HEK293 (cell line): ENCODE data around the gene ANKRD11.

Experiments
- GFI1B ChIP-seq: fragments of 450-650 bp; formaldehyde crosslinking; IDR thresholded peaks from 2 replicates; pipeline ENCODE4 v1.5.1; 2016; ENCODE audit warnings: missing biosample characterization, missing genetic modification characterization
- GLI2 ChIP-seq: fragments of 450-650 bp; formaldehyde crosslinking; IDR thresholded peaks from 2 replicates; pipeline ENCODE4; 2017; ENCODE audit warnings: missing biosample characterization, missing genetic modification characterization, low read depth, borderline replicate concordance
- KLF1 ChIP-seq: fragments of 450-650 bp; formaldehyde crosslinking; IDR thresholded peaks from 2 replicates; pipeline ENCODE4 v1.5.1; 2016; ENCODE audit warnings: missing biosample characterization, missing genetic modification characterization
- KLF9 ChIP-seq: fragments of 450-650 bp; formaldehyde crosslinking; IDR thresholded peaks from 2 replicates; pipeline ENCODE4 v1.5.1; 2016; ENCODE audit warnings: missing biosample characterization, missing genetic modification characterization, low read depth
- MEIS1 ChIP-seq: sonication (generic); formaldehyde crosslinking; IDR thresholded peaks from 2 replicates; pipeline ENCODE4 v1.8.1; 2022; ENCODE audit warnings: missing genetic modification reagents, mild to moderate bottlenecking, borderline replicate concordance
- PRDM10 ChIP-seq: fragments of 450-650 bp; formaldehyde crosslinking; IDR thresholded peaks from 2 replicates; pipeline ENCODE4 v1.5.1; 2016; ENCODE audit warnings: missing biosample characterization, missing genetic modification characterization
- SCRT1 ChIP-seq: fragments of 450-650 bp; formaldehyde crosslinking; IDR thresholded peaks from 2 replicates; pipeline ENCODE4 v1.5.1; 2016; ENCODE audit warnings: missing biosample characterization, missing genetic modification characterization, borderline replicate concordance
- TRIM28 ChIP-seq: IDR thresholded peaks from 2 replicates; pipeline ENCODE4 v1.6.1; 2011; ENCODE audit warnings: low read length, control low read depth, borderline replicate concordance
- ZBTB11 ChIP-seq: fragments of 450-650 bp; formaldehyde crosslinking; conservative IDR thresholded peaks from 2 replicates; pipeline ENCODE4 v1.5.1; 2016; ENCODE audit warnings: low read depth, missing biosample characterization, missing genetic modification characterization
- ZBTB20 ChIP-seq: fragments of 450-650 bp; formaldehyde crosslinking; IDR thresholded peaks from 2 replicates; pipeline ENCODE4 v1.5.1; 2016; ENCODE audit warnings: missing biosample characterization, missing genetic modification characterization
- ZFP37 ChIP-seq: fragments of 450-650 bp; formaldehyde crosslinking; IDR thresholded peaks from 2 replicates; pipeline ENCODE4 v1.5.1; 2016; ENCODE audit warnings: missing biosample characterization, missing genetic modification characterization
- ZNF148 ChIP-seq: fragments of 450-650 bp; formaldehyde crosslinking; IDR thresholded peaks from 2 replicates; pipeline ENCODE4 v1.5.0; 2017; ENCODE audit warnings: missing biosample characterization, missing genetic modification characterization, borderline replicate concordance
- ZNF155 ChIP-seq: fragments of 450-650 bp; formaldehyde crosslinking; IDR thresholded peaks from 2 replicates; pipeline ENCODE4 v1.5.1; 2016; ENCODE audit warnings: missing biosample characterization, missing genetic modification characterization
- ZNF24 ChIP-seq: fragments of 450-650 bp; formaldehyde crosslinking; IDR thresholded peaks from 2 replicates; pipeline ENCODE4 v1.5.1; 2016; ENCODE audit warnings: missing biosample characterization, missing genetic modification characterization
- ZNF335 ChIP-seq: fragments of 450-650 bp; formaldehyde crosslinking; conservative IDR thresholded peaks from 2 replicates; pipeline ENCODE4 v1.5.1; 2016; ENCODE audit warnings: missing biosample characterization, missing genetic modification characterization
- ZNF341 ChIP-seq: fragments of 450-650 bp; formaldehyde crosslinking; IDR thresholded peaks from 2 replicates; pipeline ENCODE4; 2016; ENCODE audit warnings: low read depth, missing biosample characterization, missing genetic modification characterization
- ZNF362 ChIP-seq: fragments of 450-650 bp; formaldehyde crosslinking; IDR thresholded peaks from 2 replicates; pipeline ENCODE4 v1.5.1; 2016; ENCODE audit warnings: missing biosample characterization, missing genetic modification characterization
- ZNF549 ChIP-seq: fragments of 450-650 bp; IDR thresholded peaks from 2 replicates; pipeline ENCODE4 v1.5.1; 2018; ENCODE audit warnings: missing biosample characterization, missing genetic modification characterization, mild to moderate bottlenecking, inconsistent platforms, moderate library complexity
- ZNF555 ChIP-seq: fragments of 450-650 bp; formaldehyde crosslinking; conservative IDR thresholded peaks from 2 replicates; pipeline ENCODE4 v1.5.1; 2017; ENCODE audit warnings: missing biosample characterization, mild to moderate bottlenecking, missing genetic modification characterization, inconsistent platforms
- ZNF580 ChIP-seq: fragments of 450-650 bp; formaldehyde crosslinking; IDR thresholded peaks from 2 replicates; pipeline ENCODE4 v1.5.1; 2016; ENCODE audit warnings: missing biosample characterization, missing genetic modification characterization
- ZNF600 ChIP-seq: fragments of 450-650 bp; formaldehyde crosslinking; IDR thresholded peaks from 2 replicates; pipeline ENCODE4 v1.5.1; 2016; ENCODE audit warnings: missing biosample characterization, missing genetic modification characterization
- ZNF639 ChIP-seq: fragments of 450-650 bp; formaldehyde crosslinking; IDR thresholded peaks from 2 replicates; pipeline ENCODE4 v1.5.1; 2016; ENCODE audit warnings: missing biosample characterization, missing genetic modification characterization
- ZNF660 ChIP-seq: fragments of 450-650 bp; IDR thresholded peaks from 2 replicates; pipeline ENCODE4 v1.5.1; 2018; ENCODE audit warnings: missing biosample characterization, mild to moderate bottlenecking, missing genetic modification characterization
- ZNF768 ChIP-seq: fragments of 450-650 bp; formaldehyde crosslinking; IDR thresholded peaks from 2 replicates; pipeline ENCODE4 v1.5.1; 2018; ENCODE audit warnings: missing biosample characterization, mild to moderate bottlenecking, missing genetic modification characterization
- ZXDB ChIP-seq: fragments of 450-650 bp; formaldehyde crosslinking; IDR thresholded peaks from 2 replicates; pipeline ENCODE4 v1.5.1; 2016; ENCODE audit warnings: missing biosample characterization, missing genetic modification characterization

Gene ANKRD11

GRCh38 chr16:89363621-89364393 lies 126.6 kb downstream of the ANKRD11 start (continued):
- TF ChIP-seq ZBTB11 (tag by site-specific recombination) (no peak), ZNF148 (no peak), GLI2 (tag by site-specific recombination) (no peak), TRIM28 (0 out of 2 replicates have a peak, but pooled peaks have one; percentile 23), SCRT1 (peak; percentile 80), ZNF341 (tag by site-specific recombination) (no peak), KLF1 (tag by site-specific recombination) (0 out of 2 replicates have a peak, but pooled peaks have one; percentile 17), ZNF600 (tag by site-specific recombination) (peak; percentile 97), ZNF362 (tag by site-specific recombination) (0 out of 2 replicates have a peak, but pooled peaks have one; percentile 19), PRDM10 (tag by site-specific recombination) (0 out of 2 replicates have a peak, but pooled peaks have one; percentile 26), MEIS1 (CRISPR knock-in tag) (no peak), ZNF580 (tag by site-specific recombination) (0 out of 2 replicates have a peak, but pooled peaks have one; percentile 44), ZNF24 (tag by site-specific recombination) (peak; percentile 61; the same call in 1 of the 2 replicates), GFI1B (tag by site-specific recombination) (no peak), ZNF549 (tag by site-specific recombination) (no peak), ZNF155 (no peak), ZNF768 (tag by site-specific recombination) (no peak), ZXDB (tag by site-specific recombination) (0 out of 2 replicates have a peak, but pooled peaks have one; percentile 32), ZNF639 (tag by site-specific recombination) (no peak), ZFP37 (tag by site-specific recombination) (no peak), KLF9 (tag by site-specific recombination) (peak; percentile 41; the same call in 1 of the 2 replicates), ZNF660 (tag by site-specific recombination) (peak; percentile 36; the same call in 1 of the 2 replicates), ZNF335 (tag by site-specific recombination) (0 out of 2 replicates have a peak, but pooled peaks have one; percentile 25), ZBTB20 (tag by site-specific recombination) (peak; percentile 56), ZNF555 (tag by site-specific recombination) (no peak)
